ENCODE results near the gene ITPK1.

DNA sequence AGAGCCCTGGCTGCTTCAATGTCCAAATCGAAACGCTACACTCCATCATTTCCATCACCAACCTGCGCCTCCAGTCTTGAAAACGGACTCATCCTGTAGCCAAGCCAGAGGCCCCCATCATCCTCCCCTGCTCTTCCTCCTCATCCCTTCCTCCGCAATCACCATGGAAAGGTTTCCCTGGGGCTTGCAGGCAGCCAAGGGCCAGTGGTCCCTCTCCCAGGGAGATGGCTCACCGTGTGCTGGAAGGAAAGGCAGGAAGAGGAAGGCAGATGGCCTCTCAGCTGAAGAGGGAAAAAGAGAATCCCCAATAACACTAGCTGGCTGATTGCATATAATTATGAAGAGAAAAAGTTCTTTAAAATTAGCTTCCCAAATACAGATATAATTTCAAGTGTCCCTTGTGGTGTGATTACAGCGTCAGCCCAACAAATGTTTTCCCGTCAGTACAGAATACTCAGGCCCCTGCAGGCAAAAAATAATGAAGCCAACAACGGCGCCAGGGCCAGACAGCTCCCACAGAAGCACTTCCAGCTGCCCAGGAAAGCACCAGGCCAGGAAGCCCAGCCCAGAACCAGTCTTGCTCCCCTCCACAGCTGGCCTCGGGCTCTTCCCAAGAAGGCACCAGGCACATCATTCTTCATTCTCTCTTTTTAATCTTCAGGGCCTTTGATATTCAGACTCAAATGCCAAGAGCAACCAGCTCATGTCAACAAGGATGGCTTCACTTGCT is 24.7 kb downstream of the ITPK1 start:
- TF ChIP-seq POLR2AphosphoS5 (IDR thresholded peaks at IDR 0.05; ENCODE audit: low read depth, low read length) (no peak), TAF1 (IDR thresholded peaks at IDR 0.05; ENCODE audit: borderline replicate concordance, insufficient read depth, low read length) (no peak), SIN3A (IDR thresholded peaks at IDR 0.05; ENCODE audit: borderline replicate concordance, insufficient read depth, low read length) (no peak)
- TF ChIP-seq, protein P1, sequence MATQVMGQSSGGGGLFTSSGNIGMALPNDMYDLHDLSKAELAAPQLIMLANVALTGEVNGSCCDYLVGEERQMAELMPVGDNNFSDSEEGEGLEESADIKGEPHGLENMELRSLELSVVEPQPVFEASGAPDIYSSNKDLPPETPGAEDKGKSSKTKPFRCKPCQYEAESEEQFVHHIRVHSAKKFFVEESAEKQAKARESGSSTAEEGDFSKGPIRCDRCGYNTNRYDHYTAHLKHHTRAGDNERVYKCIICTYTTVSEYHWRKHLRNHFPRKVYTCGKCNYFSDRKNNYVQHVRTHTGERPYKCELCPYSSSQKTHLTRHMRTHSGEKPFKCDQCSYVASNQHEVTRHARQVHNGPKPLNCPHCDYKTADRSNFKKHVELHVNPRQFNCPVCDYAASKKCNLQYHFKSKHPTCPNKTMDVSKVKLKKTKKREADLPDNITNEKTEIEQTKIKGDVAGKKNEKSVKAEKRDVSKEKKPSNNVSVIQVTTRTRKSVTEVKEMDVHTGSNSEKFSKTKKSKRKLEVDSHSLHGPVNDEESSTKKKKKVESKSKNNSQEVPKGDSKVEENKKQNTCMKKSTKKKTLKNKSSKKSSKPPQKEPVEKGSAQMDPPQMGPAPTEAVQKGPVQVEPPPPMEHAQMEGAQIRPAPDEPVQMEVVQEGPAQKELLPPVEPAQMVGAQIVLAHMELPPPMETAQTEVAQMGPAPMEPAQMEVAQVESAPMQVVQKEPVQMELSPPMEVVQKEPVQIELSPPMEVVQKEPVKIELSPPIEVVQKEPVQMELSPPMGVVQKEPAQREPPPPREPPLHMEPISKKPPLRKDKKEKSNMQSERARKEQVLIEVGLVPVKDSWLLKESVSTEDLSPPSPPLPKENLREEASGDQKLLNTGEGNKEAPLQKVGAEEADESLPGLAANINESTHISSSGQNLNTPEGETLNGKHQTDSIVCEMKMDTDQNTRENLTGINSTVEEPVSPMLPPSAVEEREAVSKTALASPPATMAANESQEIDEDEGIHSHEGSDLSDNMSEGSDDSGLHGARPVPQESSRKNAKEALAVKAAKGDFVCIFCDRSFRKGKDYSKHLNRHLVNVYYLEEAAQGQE (IDR thresholded peaks at IDR 0.05; ENCODE audit: insufficient read depth in 1 of 2, low read depth in 2 of 2, low read length in 2 of 2), result no peak

Measured in PFSK-1 (cell line).